Activated CD8-positive, alpha-beta memory T cell treated with anti-CD3 and anti-CD28 coated beads for 36 hours (primary cell): ENCODE measurements around the gene KRTAP13-4. TPM values are rescaled to one million over a fixed set of nuclear protein-coding genes. Genes with fewer than 3 reads are reported as not detected.

ENCODE experiments used
- CTCF ChIA-PET: fragments of 350-600 bp; sonication (Branson Sonifier 250); formaldehyde crosslinking; loops from one replicate; lab custom pipeline; 2021; ENCODE audit warnings: antibody characterized with exemption; lab: Charles Lee
- POLR2A ChIA-PET: fragments of 350-600 bp; sonication (Branson Sonifier 250); formaldehyde crosslinking; loops from one replicate; lab custom pipeline; 2021; ENCODE audit warnings: antibody characterized with exemption; lab: Charles Lee
- total RNA-seq, 2 experiments: library from RNA; stranded (reverse); gene quantifications; one replicate each; pipeline ENCODE4 v1.2.3, GENCODE V29; 2021

Gene KRTAP13-4
- total RNA-seq, 2 experiments from 2014 or later, result not detected

DNA sequence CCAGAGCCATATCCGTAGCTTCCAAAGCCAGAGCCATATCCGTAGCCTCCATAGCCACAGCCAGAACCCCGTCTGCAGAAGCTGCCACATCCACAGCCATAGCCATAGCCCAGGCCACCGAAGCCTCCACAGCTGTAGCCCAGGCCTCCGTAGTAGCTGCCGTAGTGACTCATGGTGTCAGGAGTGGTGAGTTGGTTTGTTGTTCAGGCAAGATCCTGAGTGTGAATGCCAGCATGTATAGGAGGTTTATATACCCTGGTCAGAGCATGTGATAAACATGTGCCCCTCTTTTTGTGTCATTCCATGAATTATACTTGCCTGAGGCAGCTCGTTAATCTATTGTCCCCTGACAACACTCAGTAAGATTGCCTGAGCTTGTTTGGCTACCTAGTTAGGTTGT is 50.1 kb downstream of the KRTAP13-4 start, which contains the start of gene KRTAP19-1:
Gene KRTAP19-1, minus strand, starts transcription at position 223 of the 400 bp plus-strand sequence. Its CDS starts 50 bp downstream, at position 173.
- ChIA-PET POLR2A (no interaction called here), CTCF (no interaction called here)

Other genes starting within 250 kb of the KRTAP13-4 start
- gene CLDN8, start 214.1 kb upstream of the KRTAP13-4 start, total RNA-seq, result not detected
- not detected for gene KRTAP24-1, start 147.3 kb upstream of the KRTAP13-4 start, total RNA-seq
- not detected for gene KRTAP25-1, start 140.7 kb upstream of the KRTAP13-4 start, total RNA-seq
- gene KRTAP26-1, start 109.9 kb upstream of the KRTAP13-4 start, total RNA-seq, result not detected
- gene KRTAP27-1, start 92.5 kb upstream of the KRTAP13-4 start, total RNA-seq, result not detected
- not detected for gene KRTAP23-1, start 81.6 kb upstream of the KRTAP13-4 start, total RNA-seq
- gene KRTAP13-2, start 57.9 kb upstream of the KRTAP13-4 start, total RNA-seq, result not detected
- not detected for gene KRTAP13-1, start 34.2 kb upstream of the KRTAP13-4 start, total RNA-seq
- gene KRTAP13-3, start 4.3 kb upstream of the KRTAP13-4 start, total RNA-seq, result not detected
- not detected for gene KRTAP15-1, start 10.1 kb downstream of the KRTAP13-4 start, total RNA-seq
- gene KRTAP19-1, start 50.1 kb downstream of the KRTAP13-4 start, total RNA-seq, result not detected
- gene KRTAP19-2, start 57.2 kb downstream of the KRTAP13-4 start, total RNA-seq, result not detected
- gene KRTAP19-3, start 61.8 kb downstream of the KRTAP13-4 start, total RNA-seq, result not detected
- not detected for gene KRTAP19-4, start 66.9 kb downstream of the KRTAP13-4 start, total RNA-seq
- not detected for gene KRTAP19-5, start 71.9 kb downstream of the KRTAP13-4 start, total RNA-seq
- not detected for gene KRTAP19-6, start 111.6 kb downstream of the KRTAP13-4 start, total RNA-seq
- gene KRTAP19-7, start 131.1 kb downstream of the KRTAP13-4 start, total RNA-seq, result not detected
- gene KRTAP22-2, start 160.2 kb downstream of the KRTAP13-4 start, total RNA-seq, result not detected
- not detected for gene KRTAP6-3, start 162.2 kb downstream of the KRTAP13-4 start, total RNA-seq
- gene KRTAP6-2, start 168.7 kb downstream of the KRTAP13-4 start, total RNA-seq, result not detected
- gene KRTAP22-1, start 170.9 kb downstream of the KRTAP13-4 start, total RNA-seq, result not detected
- gene KRTAP6-1, start 183.7 kb downstream of the KRTAP13-4 start, total RNA-seq, result not detected
- gene KRTAP20-1, start 186.2 kb downstream of the KRTAP13-4 start, total RNA-seq, result not detected
- not detected for gene KRTAP20-4, start 190.4 kb downstream of the KRTAP13-4 start, total RNA-seq
- not detected for gene KRTAP20-2, start 205.0 kb downstream of the KRTAP13-4 start, total RNA-seq
- not detected for gene KRTAP20-3, start 212.6 kb downstream of the KRTAP13-4 start, total RNA-seq